Omental fat pad (tissue), 4 donors: ENCODE results near the gene L3HYPDH. TPM values are rescaled to one million over a fixed set of nuclear protein-coding genes. Genes with fewer than 3 reads are reported as not detected.
A peak's percentile ranks its signal among the peaks of the same experiment; 100 is the strongest.

Source experiments
- ATAC-seq: fragments of 150-250 bp; one replicate; pipeline ENCODE4 v1.9.1; 2016; ENCODE audit warnings: mild to moderate bottlenecking, moderate library complexity; ENCODE audit not compliant: low FRiP score
- DNase-seq: peaks from one replicate; pipeline ENCODE4 v3.0.0-alpha.2; 2019; ENCODE audit warnings: low spot score
- CTCF ChIP-seq, 3 donors: fragments of 450-650 bp; IDR thresholded peaks; one replicate each; pipeline ENCODE4 v1.5.1; 2016 to 2017; ENCODE audit warnings: antibody characterized with exemption in 3 of 3, mild to moderate bottlenecking in 3 of 3, moderate library complexity in 2 of 3
- total RNA-seq, 4 donors: library from RNA; depleted of rRNA; stranded (reverse); fragments of >200 nt; gene quantifications; one replicate each; pipeline ENCODE4 v1.1.0, GENCODE V29; 2016

L3HYPDH gene
- 10 to 100 TPM; 54.1 to 79.7 (median 75.6) TPM for total RNA-seq

- TF ChIP-seq CTCF (IDR thresholded peaks at IDR 0.05): no peak
- ATAC-seq: peak; percentile 92
Measured at GRCh38 chr14:59483819-59484638, at the start of gene L3HYPDH, which contains the start of gene JKAMP. Gene L3HYPDH (minus strand): TSS chr14:59484408. CDS start chr14:59484316, 92 bp downstream. Gene JKAMP (plus strand): TSS chr14:59484517. CDS start chr14:59484590, 73 bp downstream.

GRCh38 chr14:59532419-59532818, 48.2 kb upstream of the L3HYPDH start:
- ATAC-seq (no peak), DNase-seq (no peak)
- no peak for TF ChIP-seq CTCF (IDR thresholded peaks at IDR 0.05)

More at GRCh38 chr14:59483819-59484638, at the start of gene L3HYPDH, which contains the start of gene JKAMP:
- peak; percentile 98 for DNase-seq

- ATAC-seq: no peak
- no peak for TF ChIP-seq CTCF (IDR thresholded peaks at IDR 0.05)
- no peak for DNase-seq
Measured at GRCh38 chr14:59530349-59530748, 46.1 kb upstream of the L3HYPDH start.

GRCh38 chr14:59529189-59529588, 45.0 kb upstream of the L3HYPDH start:
- TF ChIP-seq CTCF (IDR thresholded peaks at IDR 0.05): no peak
- DNase-seq (no peak), ATAC-seq (no peak)

GRCh38 chr14:59520224-59520623, 36.0 kb upstream of the L3HYPDH start:
- TF ChIP-seq CTCF (IDR thresholded peaks at IDR 0.05): no peak
- ATAC-seq (no peak), DNase-seq (no peak)

- no peak for ATAC-seq
- DNase-seq: no peak
- no peak for TF ChIP-seq CTCF (IDR thresholded peaks at IDR 0.05)
Measured at GRCh38 chr14:59511916-59512575, 27.8 kb upstream of the L3HYPDH start.
